ENCODE data around the gene TMEM167B.

- TF ChIP-seq CTCF (IDR thresholded peaks at IDR 0.05) = no peak
- TF ChIP-seq EZH2 (IDR thresholded peaks at IDR 0.05) = no peak
- no peak for TF ChIP-seq EZH2phosphoT487 (IDR thresholded peaks at IDR 0.05)
Measured at GRCh38 chr1:109046671-109047070, 43.9 kb upstream of the TMEM167B start.
